AG09319 (cell line): ENCODE measurements around the gene UFM1.
"Not testable (repeated sequence)": the region's sequence is repeated elsewhere in the genome, so short reads cannot be mapped to it uniquely, and the experiment has no call there.

Experiments
- DNase-seq: peaks from one replicate; pipeline ENCODE4 v3.0.0-alpha.2; 2010; ENCODE audit warnings: low read depth; ENCODE audit errors: extremely low read depth
- CTCF ChIP-seq: IDR thresholded peaks from 2 replicates; pipeline ENCODE4 v1.5.1; 2011; ENCODE audit warnings: low read depth, mild to moderate bottlenecking, inconsistent platforms, low read length, moderate library complexity

Gene UFM1

DNA sequence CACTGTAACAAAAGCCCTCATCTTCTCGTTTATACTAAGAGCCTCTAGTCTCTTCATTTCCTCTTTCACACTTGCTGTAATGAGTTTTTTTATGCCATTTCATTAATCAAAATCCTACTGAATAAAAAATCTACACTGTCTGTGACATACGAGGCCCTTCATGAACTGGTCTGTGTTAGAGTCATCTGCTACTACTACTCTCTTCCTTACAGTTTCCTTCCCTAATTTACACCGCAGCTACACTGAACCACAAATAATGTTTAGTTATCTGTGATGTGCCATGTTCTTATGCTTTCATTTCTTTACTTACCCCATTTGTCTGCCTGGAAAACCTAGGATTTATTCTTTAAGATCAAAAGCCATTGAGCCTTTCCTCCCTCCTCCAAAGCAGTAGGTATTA is 16.0 kb downstream of the UFM1 start:
- no peak for DNase-seq

DNA sequence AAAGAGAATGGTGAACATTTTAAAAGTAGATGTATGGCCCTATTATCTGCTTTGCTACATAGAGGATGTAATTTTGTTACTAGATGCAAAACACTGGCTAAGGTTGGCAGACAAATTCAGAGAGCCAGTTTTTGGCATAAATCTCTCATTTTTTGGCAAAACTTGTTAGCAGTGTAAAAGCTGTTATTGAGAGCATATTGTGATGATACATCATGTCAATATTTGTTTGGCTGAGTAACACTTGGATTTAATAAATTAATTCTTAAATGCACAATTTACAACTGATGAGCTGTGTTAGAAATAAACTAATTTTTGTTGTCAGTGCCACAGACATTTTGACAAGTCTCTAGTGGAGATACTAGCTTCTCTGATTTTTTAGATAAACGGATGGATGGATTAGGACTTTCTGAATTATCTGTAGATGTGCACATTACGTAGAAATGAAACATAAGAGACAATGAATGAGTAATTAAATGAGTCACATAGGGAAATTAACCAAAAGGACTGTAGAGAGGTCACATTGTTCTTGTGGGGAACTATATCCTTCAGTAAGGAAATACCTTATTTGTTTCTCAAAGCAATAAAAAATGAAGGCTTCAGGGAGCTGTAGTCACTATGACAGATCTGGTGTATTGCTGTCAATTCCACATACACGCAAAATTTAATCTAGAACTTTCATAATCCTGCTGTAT is 17.4 kb downstream of the UFM1 start:
- no peak for DNase-seq
- TF ChIP-seq CTCF: no peak

More for the DNA sequence above, 16.0 kb downstream of the UFM1 start:
- no peak for TF ChIP-seq CTCF

- no peak for DNase-seq
- TF ChIP-seq CTCF: no peak
Observed at GRCh38 chr13:38369058-38369457, 19.4 kb downstream of the UFM1 start.

DNA sequence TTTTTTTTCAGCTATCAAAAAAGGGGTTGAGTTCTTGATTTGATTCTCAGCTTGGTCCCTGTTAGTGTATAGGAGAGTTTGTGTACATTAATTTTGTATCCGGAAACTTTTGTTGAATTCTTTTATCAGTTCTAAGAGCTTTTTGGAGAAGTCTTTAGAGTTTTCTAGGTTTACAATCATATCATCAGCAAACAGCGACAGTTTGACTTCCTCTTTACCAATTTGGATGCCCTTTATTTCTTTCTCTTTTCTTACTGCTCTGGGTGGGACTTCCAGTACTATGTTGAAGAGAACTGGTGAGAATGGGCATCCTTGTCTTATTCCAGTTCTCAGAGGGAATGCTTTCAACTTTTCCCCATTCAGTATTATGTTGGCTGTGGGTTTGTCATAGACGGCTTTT is 20.4 kb downstream of the UFM1 start:
- DNase-seq: not testable (repeated sequence)

GRCh38 chr13:38372820-38373383 is 23.3 kb downstream of the UFM1 start:
- no peak for DNase-seq
- no peak for TF ChIP-seq CTCF

GRCh38 chr13:38376546-38376945 is 26.9 kb downstream of the UFM1 start:
- DNase-seq: no peak
- no peak for TF ChIP-seq CTCF

DNA sequence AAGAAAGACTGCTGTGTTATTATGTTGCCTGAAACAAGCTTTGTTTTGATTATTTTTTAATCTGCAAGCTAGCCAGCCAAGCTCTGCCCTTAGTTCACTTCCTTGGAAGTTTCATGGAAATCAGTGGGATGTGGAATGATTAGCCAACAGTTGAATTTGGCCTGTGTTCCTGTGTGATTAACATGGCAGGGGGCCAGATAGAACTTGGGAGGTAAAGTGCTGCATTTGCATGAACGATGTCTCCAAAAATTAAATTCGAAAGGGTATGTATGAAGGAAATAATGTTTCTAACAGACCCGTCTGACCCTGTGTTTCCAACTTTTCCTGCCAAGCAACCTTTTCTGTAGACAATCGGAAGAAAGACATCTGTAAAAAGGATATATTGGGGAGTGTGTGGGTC is 32.2 kb downstream of the UFM1 start:
- TF ChIP-seq CTCF: no peak
- no peak for DNase-seq

DNA sequence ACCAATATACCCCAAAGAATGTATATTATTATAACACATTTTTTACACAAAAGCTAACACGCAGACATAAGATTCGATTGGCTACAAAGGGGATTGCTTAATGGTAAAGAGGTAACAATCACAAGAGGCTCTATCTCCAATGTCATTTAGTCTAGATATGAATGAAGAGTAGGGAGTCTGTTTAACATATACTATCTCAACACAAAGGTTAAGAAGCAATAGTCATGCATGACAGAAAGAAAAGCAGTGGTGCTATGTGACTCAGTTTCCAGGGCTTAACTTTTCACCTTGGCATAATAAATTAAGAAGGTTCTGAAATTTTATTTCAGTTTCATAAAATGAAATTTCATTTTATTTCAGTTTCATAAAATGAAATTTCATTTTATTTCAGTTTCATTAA is 33.3 kb downstream of the UFM1 start:
- TF ChIP-seq CTCF: no peak
- no peak for DNase-seq
